T-helper 17 cell (primary cell): ENCODE results near the gene STK39. TPM values are rescaled to one million over a fixed set of nuclear protein-coding genes. Genes with fewer than 3 reads are reported as not detected.
A peak's percentile ranks its signal among the peaks of the same experiment; 100 is the strongest.
"Not testable (repeated sequence)": the region's sequence is repeated elsewhere in the genome, so short reads cannot be mapped to it uniquely, and the experiment has no call there.

ENCODE experiments used
- ATAC-seq: fragments of 150-1000 bp; cut with Tn5 transposase; 2 replicates; pipeline ENCODE4 v1.10.0; 2021; ENCODE audit warnings: mild to moderate bottlenecking, moderate library complexity
- DNase-seq, 3 donors: peaks; one replicate each; pipeline versions ENCODE4 v3.0.0 to v3.0.0-alpha.2; 2020 to 2021
- H3K9me3 ChIP-seq: one replicate; pipeline ENCODE4 v1.7.0; 2013; ENCODE audit warnings: low read length, mild to moderate bottlenecking; ENCODE audit not compliant: control insufficient read depth, poor library complexity, severe bottlenecking
- H3K27ac Mint-ChIP-seq: one replicate; pipeline ENCODE4 v1.8.0; 2022; ENCODE audit warnings: mild to moderate bottlenecking, moderate library complexity, mixed read lengths
- H3K27me3 Mint-ChIP-seq: one replicate; pipeline ENCODE4 v1.8.0; 2022; ENCODE audit warnings: mixed read lengths
- H3K36me3 Mint-ChIP-seq: one replicate; pipeline ENCODE4 v1.8.0; 2022; ENCODE audit warnings: low read depth, mixed read lengths
- H3K4me1 Mint-ChIP-seq: one replicate; pipeline ENCODE4 v1.8.0; 2022; ENCODE audit warnings: mild to moderate bottlenecking, mixed read lengths
- H3K4me3 Mint-ChIP-seq: one replicate; pipeline ENCODE4 v1.8.0; 2022; ENCODE audit warnings: mild to moderate bottlenecking, moderate library complexity, mixed read lengths
- total RNA-seq, 4 donors: library from RNA in 2 of 4; stranded (reverse) in 2 of 4; gene quantifications; one replicate each; pipeline ENCODE4 v1.2.3 and lab custom pipeline; 2022 to 2026

STK39 gene
- total RNA-seq (10 to 100 TPM; 24.1 to 26.1 TPM), total RNA-seq (lab: John Stamatoyannopoulos, UW) (33.4 to 41.9 reads per million in 2 donors)

- H3K36me3 Mint-ChIP-seq, result no peaks in the 10 kb centered on the region
- DNase-seq (peak; percentile 62 to 76 (median 72)), ATAC-seq (peak; percentile 75)
- no peaks in the 10 kb centered on the region for H3K27me3 Mint-ChIP-seq
- H3K4me1 Mint-ChIP-seq, result peaks cover 28% of the 10 kb centered on the region
- H3K4me3 Mint-ChIP-seq, result peak within 1 kb of the TSS; percentile 95
- no peaks in the 10 kb centered on the region for H3K9me3 ChIP-seq
- peak within 1 kb of the TSS; percentile 95 for H3K27ac Mint-ChIP-seq
Observed at GRCh38 chr2:168247341-168248261, at the start of gene STK39. Gene STK39, minus strand, starts transcription at chr2:168247595. Its CDS starts 160 bp downstream, at chr2:168247435.

- peaks cover 4% of the 10 kb centered on the region for H3K9me3 ChIP-seq
- H3K4me3 Mint-ChIP-seq, result no peak overlapping the region
- H3K4me1 Mint-ChIP-seq, result no peaks in the 10 kb centered on the region
- no peak for DNase-seq
- no peak for ATAC-seq
- H3K27ac Mint-ChIP-seq, result no peak overlapping the region
- H3K27me3 Mint-ChIP-seq, result no peaks in the 10 kb centered on the region
- H3K36me3 Mint-ChIP-seq, result no peaks in the 10 kb centered on the region
Observed at GRCh38 chr2:168295051-168295450, 47.7 kb upstream of the STK39 start.

- DNase-seq, result no peak
- Mint-ChIP-seq H3K4me3 (no peak overlapping the region), H3K27ac (no peak overlapping the region), H3K27me3 (no peaks in the 10 kb centered on the region), H3K36me3 (no peaks in the 10 kb centered on the region), H3K4me1 (no peaks in the 10 kb centered on the region)
- peaks cover 4% of the 10 kb centered on the region for H3K9me3 ChIP-seq
- no peak for ATAC-seq
Observed at GRCh38 chr2:168294409-168294808, 47.0 kb upstream of the STK39 start.

- ATAC-seq (no peak), DNase-seq (no peak)
- no peaks in the 10 kb centered on the region for H3K36me3 Mint-ChIP-seq
Observed at GRCh38 chr2:168293766-168294165, 46.4 kb upstream of the STK39 start.

GRCh38 chr2:168290391-168290790 lies 43.0 kb upstream of the STK39 start:
- Mint-ChIP-seq H3K4me1 (peaks cover 2% of the 10 kb centered on the region), H3K27me3 (no peaks in the 10 kb centered on the region)
- ATAC-seq, result no peak

More at GRCh38 chr2:168293766-168294165, 46.4 kb upstream of the STK39 start:
- Mint-ChIP-seq H3K27me3 (no peaks in the 10 kb centered on the region), H3K4me3 (no peak overlapping the region), H3K4me1 (no peaks in the 10 kb centered on the region), H3K27ac (no peak overlapping the region)
- peaks cover 4% of the 10 kb centered on the region for H3K9me3 ChIP-seq

GRCh38 chr2:168289880-168290279 lies 42.5 kb upstream of the STK39 start:
- H3K9me3 ChIP-seq, result peaks cover 4% of the 10 kb centered on the region
- Mint-ChIP-seq H3K27me3 (peaks cover under 1% of the 10 kb centered on the region), H3K4me3 (no peak overlapping the region), H3K4me1 (peaks cover 2% of the 10 kb centered on the region), H3K27ac (no peak overlapping the region), H3K36me3 (no peaks in the 10 kb centered on the region)
- ATAC-seq, result no peak
- DNase-seq, result no peak

More at GRCh38 chr2:168290391-168290790, 43.0 kb upstream of the STK39 start:
- DNase-seq, result no peak
- Mint-ChIP-seq H3K36me3 (no peaks in the 10 kb centered on the region), H3K4me3 (no peak overlapping the region), H3K27ac (no peak overlapping the region)
- peaks cover 4% of the 10 kb centered on the region for H3K9me3 ChIP-seq

GRCh38 chr2:168286535-168286934 lies 39.1 kb upstream of the STK39 start:
- H3K36me3 Mint-ChIP-seq, result peaks cover 2% of the 10 kb centered on the region
- H3K27ac Mint-ChIP-seq, result no peak overlapping the region
- peaks cover 4% of the 10 kb centered on the region for H3K4me1 Mint-ChIP-seq
- ATAC-seq, result no peak
- peaks cover 11% of the 10 kb centered on the region for H3K27me3 Mint-ChIP-seq
- no peak for DNase-seq
- H3K9me3 ChIP-seq, result no peaks in the 10 kb centered on the region
- no peak overlapping the region for H3K4me3 Mint-ChIP-seq

GRCh38 chr2:168278424-168278888 lies 31.1 kb upstream of the STK39 start:
- Mint-ChIP-seq H3K4me3 (no peak overlapping the region), H3K4me1 (no peaks in the 10 kb centered on the region), H3K27me3 (peaks cover 30% of the 10 kb centered on the region), H3K27ac (no peak overlapping the region), H3K36me3 (no peaks in the 10 kb centered on the region)
- ATAC-seq (no peak), DNase-seq (no peak)
- no peaks in the 10 kb centered on the region for H3K9me3 ChIP-seq

GRCh38 chr2:168277276-168277675 lies 29.9 kb upstream of the STK39 start:
- Mint-ChIP-seq H3K4me3 (no peak overlapping the region), H3K27ac (no peak overlapping the region), H3K27me3 (peaks cover 26% of the 10 kb centered on the region), H3K4me1 (no peaks in the 10 kb centered on the region), H3K36me3 (no peaks in the 10 kb centered on the region)
- DNase-seq (no peak), ATAC-seq (no peak)
- no peaks in the 10 kb centered on the region for H3K9me3 ChIP-seq

- Mint-ChIP-seq H3K27me3 (peaks cover 5% of the 10 kb centered on the region), H3K36me3 (no peaks in the 10 kb centered on the region), H3K4me1 (no peaks in the 10 kb centered on the region), H3K27ac (no peak overlapping the region), H3K4me3 (no peak overlapping the region)
- no peaks in the 10 kb centered on the region for H3K9me3 ChIP-seq
- ATAC-seq (no peak), DNase-seq (no peak)
Observed at GRCh38 chr2:168272225-168272624, 24.8 kb upstream of the STK39 start.

GRCh38 chr2:168262926-168263325 lies 15.5 kb upstream of the STK39 start:
- not testable (repeated sequence) for ATAC-seq, H3K4me3 Mint-ChIP-seq, H3K36me3 Mint-ChIP-seq, H3K27ac Mint-ChIP-seq, H3K27me3 Mint-ChIP-seq, H3K9me3 ChIP-seq, DNase-seq, H3K4me1 Mint-ChIP-seq

- H3K9me3 ChIP-seq, result no peaks in the 10 kb centered on the region
- Mint-ChIP-seq H3K36me3 (peaks cover 3% of the 10 kb centered on the region), H3K4me1 (no peaks in the 10 kb centered on the region), H3K27ac (no peak overlapping the region), H3K4me3 (no peak overlapping the region), H3K27me3 (no peaks in the 10 kb centered on the region)
- DNase-seq (no peak), ATAC-seq (no peak)
Observed at GRCh38 chr2:168256448-168256847, 9.1 kb upstream of the STK39 start.

- Mint-ChIP-seq H3K4me3 (no peak overlapping the region), H3K36me3 (peaks cover 3% of the 10 kb centered on the region), H3K27me3 (no peaks in the 10 kb centered on the region), H3K27ac (no peak overlapping the region), H3K4me1 (no peaks in the 10 kb centered on the region)
- DNase-seq, result no peak
- H3K9me3 ChIP-seq, result no peaks in the 10 kb centered on the region
- no peak for ATAC-seq
Observed at GRCh38 chr2:168255866-168256265, 8.5 kb upstream of the STK39 start.
